ENCODE results near the gene TFF3.

Gene TFF3

DNA sequence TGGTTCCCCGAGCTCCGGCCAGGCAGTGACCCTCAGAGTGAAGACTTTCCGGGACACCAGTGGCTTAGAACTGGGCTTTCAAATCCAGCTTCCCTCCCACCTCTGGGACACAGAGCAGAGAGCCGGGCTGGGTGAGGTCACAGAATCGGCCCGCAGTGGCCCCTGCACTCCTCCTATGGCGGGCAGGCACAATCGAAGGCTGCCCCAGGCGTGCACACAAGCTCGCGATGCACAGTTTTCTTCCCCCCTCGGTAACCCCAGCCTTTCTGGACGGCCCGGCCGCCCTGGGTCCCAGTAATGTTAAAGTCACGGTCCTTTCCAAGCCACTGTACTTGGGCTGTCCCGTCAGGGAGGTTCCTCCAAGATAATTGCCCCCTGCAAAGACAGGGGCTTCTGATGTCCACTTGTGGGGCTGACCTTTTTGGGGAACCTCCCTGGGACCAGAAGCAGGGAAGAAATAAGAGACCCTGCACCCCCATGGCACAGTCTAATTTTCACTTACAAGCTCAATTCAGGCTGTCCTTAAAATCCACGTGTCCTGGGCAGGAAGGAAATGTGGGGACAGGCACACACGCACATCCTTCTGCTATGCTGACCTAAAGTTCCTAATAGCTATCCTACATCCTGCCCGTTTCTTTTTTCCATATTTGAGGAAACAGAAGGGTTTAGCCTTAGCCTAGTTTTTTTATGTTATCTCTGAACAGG, 13.7 kb downstream of the TFF3 start:
- Histone ChIP-seq H3K36me3 (ENCODE audit: insufficient read depth, insufficient read length, low read length) (no peaks in the 10 kb centered on the region), H3K4me3 (ENCODE audit: insufficient read length, low read depth) (no peak overlapping the region), H3K9ac (ENCODE audit: insufficient read length, low read depth) (no peak overlapping the region), H3K4me1 (ENCODE audit: insufficient read depth, insufficient read length) (peaks cover 8% of the 10 kb centered on the region), H3K9me3 (ENCODE audit: insufficient read depth, low read length) (no peaks in the 10 kb centered on the region), H3K27me3 (ENCODE audit: insufficient read depth, insufficient read length) (no peaks in the 10 kb centered on the region)
- TF ChIP-seq YY1 (IDR thresholded peaks at IDR 0.05; ENCODE audit: insufficient read depth, insufficient read length) (no peak), SUZ12 (IDR thresholded peaks at IDR 0.05; ENCODE audit: extremely low read depth, insufficient read depth, insufficient read length) (no peak), ZNF274 (IDR thresholded peaks at IDR 0.05; ENCODE audit: low read depth, low read length) (no peak)
- DNase-seq (ENCODE audit: low read depth, low spot score): no peak

DNA sequence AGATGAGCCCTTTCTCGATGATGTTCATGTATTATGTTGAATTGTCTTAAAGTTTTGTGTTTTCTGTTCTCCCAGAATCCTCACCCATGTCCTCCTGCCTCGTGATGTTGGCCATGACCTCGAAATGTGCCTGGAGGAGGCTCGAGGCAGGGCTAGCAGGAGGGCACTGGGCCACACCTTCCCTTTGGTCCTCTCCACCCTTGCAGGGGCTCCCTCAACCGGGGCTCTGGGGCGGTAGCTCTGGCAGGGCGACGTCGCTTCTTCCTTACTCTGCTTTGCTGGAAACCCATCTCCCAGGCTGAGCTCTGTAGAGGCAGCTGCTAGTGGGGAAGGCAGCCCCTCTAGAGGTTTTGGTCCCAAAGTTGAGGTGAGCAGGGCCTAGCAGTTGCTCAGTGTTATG, 14.3 kb downstream of the TFF3 start:
- no peaks in the 10 kb centered on the region for H3K9me3 ChIP-seq (ENCODE audit: insufficient read depth, low read length)
- no peak for DNase-seq (ENCODE audit: low read depth, low spot score)
- no peak overlapping the region for H3K9ac ChIP-seq (ENCODE audit: insufficient read length, low read depth)
- H3K4me3 ChIP-seq (ENCODE audit: insufficient read length, low read depth): no peak overlapping the region
- H3K36me3 ChIP-seq (ENCODE audit: insufficient read depth, insufficient read length, low read length): no peaks in the 10 kb centered on the region
- no peak for TF ChIP-seq YY1 (IDR thresholded peaks at IDR 0.05; ENCODE audit: insufficient read depth, insufficient read length)
- TF ChIP-seq ZNF274 (IDR thresholded peaks at IDR 0.05; ENCODE audit: low read depth, low read length): no peak
- no peak for TF ChIP-seq SUZ12 (IDR thresholded peaks at IDR 0.05; ENCODE audit: extremely low read depth, insufficient read depth, insufficient read length)
- H3K4me1 ChIP-seq (ENCODE audit: insufficient read depth, insufficient read length): peaks cover 8% of the 10 kb centered on the region
- H3K27me3 ChIP-seq (ENCODE audit: insufficient read depth, insufficient read length): no peaks in the 10 kb centered on the region

DNA sequence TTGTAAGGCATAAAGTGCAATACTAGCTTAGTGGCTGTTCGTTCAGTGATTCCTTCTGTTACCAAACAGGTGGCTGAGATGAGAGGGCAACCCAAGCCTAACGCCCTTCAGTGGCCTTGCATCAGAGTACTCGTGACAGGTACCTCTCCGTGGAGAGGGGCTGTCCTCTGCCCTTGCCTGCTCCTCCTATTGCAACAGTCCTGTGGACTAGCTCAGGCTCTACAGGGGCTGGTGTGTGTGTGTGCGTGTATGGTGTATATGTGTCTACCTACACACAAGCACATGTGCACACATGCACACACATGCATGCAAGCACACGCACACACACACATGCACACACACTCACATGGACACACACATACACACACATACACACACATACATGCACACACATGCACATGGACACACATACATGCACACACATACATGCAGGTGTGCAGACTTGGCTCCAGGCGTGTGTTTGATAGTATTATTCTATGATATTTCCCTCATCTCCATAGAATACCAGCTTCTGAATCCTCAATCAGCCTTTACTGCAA, 15.1 kb downstream of the TFF3 start:
- Histone ChIP-seq H3K27me3 (ENCODE audit: insufficient read depth, insufficient read length) (no peaks in the 10 kb centered on the region), H3K9me3 (ENCODE audit: insufficient read depth, low read length) (no peaks in the 10 kb centered on the region), H3K4me3 (ENCODE audit: insufficient read length, low read depth) (no peak overlapping the region), H3K9ac (ENCODE audit: insufficient read length, low read depth) (no peak overlapping the region), H3K4me1 (ENCODE audit: insufficient read depth, insufficient read length) (peaks cover 8% of the 10 kb centered on the region), H3K36me3 (ENCODE audit: insufficient read depth, insufficient read length, low read length) (no peaks in the 10 kb centered on the region)
- no peak for DNase-seq (ENCODE audit: low read depth, low spot score)
- TF ChIP-seq YY1 (IDR thresholded peaks at IDR 0.05; ENCODE audit: insufficient read depth, insufficient read length) (no peak), SUZ12 (IDR thresholded peaks at IDR 0.05; ENCODE audit: extremely low read depth, insufficient read depth, insufficient read length) (no peak)

DNA sequence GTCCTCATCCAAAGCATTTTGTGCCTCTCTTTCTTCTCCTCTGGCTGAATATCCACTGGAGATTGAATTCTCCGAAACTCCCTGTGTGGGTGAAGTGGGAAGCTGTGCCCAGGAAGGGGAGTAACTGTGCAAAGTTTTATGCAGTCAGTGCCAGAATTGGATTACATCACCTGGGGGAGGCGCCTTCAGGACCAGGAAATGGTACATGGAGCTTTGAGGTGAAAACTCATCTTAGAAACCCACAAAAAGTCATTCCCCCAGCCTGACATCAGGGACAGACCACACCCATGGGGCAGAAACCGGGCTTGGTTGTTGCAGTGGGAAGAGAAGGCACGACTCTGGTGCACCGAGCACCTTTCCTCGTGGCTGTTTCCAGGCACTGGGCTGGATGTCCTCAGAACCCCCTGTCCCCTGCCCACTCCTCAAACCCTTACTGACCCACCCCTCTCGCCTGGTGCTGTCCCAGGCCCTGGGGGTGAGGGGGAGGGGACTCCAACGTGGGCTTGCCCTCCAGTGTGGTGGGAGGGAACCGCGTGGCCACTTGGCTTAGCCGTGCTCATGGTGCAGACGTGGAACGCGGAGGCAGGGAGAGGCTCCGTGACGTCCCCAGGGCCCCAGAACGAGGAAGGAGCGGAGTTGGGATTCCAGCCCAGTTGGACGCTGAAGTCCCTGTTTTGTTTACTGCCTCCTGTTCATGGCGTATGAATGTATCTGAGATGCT, 15.7 kb downstream of the TFF3 start:
- H3K4me3 ChIP-seq (ENCODE audit: insufficient read length, low read depth): no peak overlapping the region
- H3K9ac ChIP-seq (ENCODE audit: insufficient read length, low read depth): no peak overlapping the region
- DNase-seq (ENCODE audit: low read depth, low spot score): no peak
- H3K9me3 ChIP-seq (ENCODE audit: insufficient read depth, low read length): no peaks in the 10 kb centered on the region
- H3K4me1 ChIP-seq (ENCODE audit: insufficient read depth, insufficient read length): peaks cover 8% of the 10 kb centered on the region
- TF ChIP-seq YY1 (IDR thresholded peaks at IDR 0.05; ENCODE audit: insufficient read depth, insufficient read length): no peak
- no peak for TF ChIP-seq SUZ12 (IDR thresholded peaks at IDR 0.05; ENCODE audit: extremely low read depth, insufficient read depth, insufficient read length)
- no peak for TF ChIP-seq ZNF274 (IDR thresholded peaks at IDR 0.05; ENCODE audit: low read depth, low read length)
- no peaks in the 10 kb centered on the region for H3K27me3 ChIP-seq (ENCODE audit: insufficient read depth, insufficient read length)
- H3K36me3 ChIP-seq (ENCODE audit: insufficient read depth, insufficient read length, low read length): no peaks in the 10 kb centered on the region

DNA sequence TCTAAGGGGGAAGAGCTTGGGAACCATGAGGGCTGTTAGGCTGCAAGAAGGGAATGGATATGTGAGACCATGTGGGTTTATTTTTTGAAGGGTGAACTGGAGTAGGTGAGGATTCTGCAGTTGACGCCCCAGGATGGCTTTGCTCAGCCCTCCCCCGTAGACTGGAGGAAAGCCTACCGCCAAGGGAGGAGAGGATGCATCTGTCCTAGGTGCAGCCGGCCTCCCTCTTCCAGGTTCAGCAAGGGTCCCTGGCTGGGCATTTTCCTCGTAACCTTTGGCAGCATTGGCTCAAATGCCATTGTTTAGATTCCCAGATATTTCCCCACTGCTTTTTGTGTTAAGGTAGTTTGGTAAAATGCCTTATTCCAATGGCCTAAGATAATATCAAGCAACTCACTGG, 16.6 kb downstream of the TFF3 start:
- DNase-seq (ENCODE audit: low read depth, low spot score): no peak
- no peaks in the 10 kb centered on the region for H3K36me3 ChIP-seq (ENCODE audit: insufficient read depth, insufficient read length, low read length)
- H3K4me3 ChIP-seq (ENCODE audit: insufficient read length, low read depth): no peak overlapping the region
- no peaks in the 10 kb centered on the region for H3K27me3 ChIP-seq (ENCODE audit: insufficient read depth, insufficient read length)
- TF ChIP-seq YY1 (IDR thresholded peaks at IDR 0.05; ENCODE audit: insufficient read depth, insufficient read length) (no peak), ZNF274 (IDR thresholded peaks at IDR 0.05; ENCODE audit: low read depth, low read length) (no peak), SUZ12 (IDR thresholded peaks at IDR 0.05; ENCODE audit: extremely low read depth, insufficient read depth, insufficient read length) (no peak)
- no peak overlapping the region for H3K9ac ChIP-seq (ENCODE audit: insufficient read length, low read depth)
- H3K9me3 ChIP-seq (ENCODE audit: insufficient read depth, low read length): no peaks in the 10 kb centered on the region
- peaks cover 8% of the 10 kb centered on the region for H3K4me1 ChIP-seq (ENCODE audit: insufficient read depth, insufficient read length)

DNA sequence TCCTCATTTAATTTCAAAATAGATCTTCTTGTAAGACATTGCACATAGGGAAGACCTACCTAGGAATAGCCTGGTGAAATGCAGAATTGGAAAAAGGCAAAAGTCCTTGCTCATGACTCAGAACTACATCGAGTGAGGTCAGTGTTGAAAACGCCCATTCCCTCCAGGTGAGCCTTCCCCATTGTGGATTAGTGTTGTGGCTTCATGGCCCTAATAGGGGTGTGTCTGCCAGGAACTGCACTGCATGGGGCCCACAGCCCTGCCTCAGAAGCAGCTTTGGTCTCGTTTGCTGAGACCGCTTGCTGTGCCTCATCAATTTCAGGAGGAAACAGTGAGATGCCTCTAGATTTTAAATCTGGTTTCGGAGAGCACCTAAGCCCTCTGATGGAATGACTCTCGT, 17.0 kb downstream of the TFF3 start:
- Histone ChIP-seq H3K27me3 (ENCODE audit: insufficient read depth, insufficient read length) (no peaks in the 10 kb centered on the region), H3K4me3 (ENCODE audit: insufficient read length, low read depth) (no peak overlapping the region), H3K9ac (ENCODE audit: insufficient read length, low read depth) (no peak overlapping the region), H3K9me3 (ENCODE audit: insufficient read depth, low read length) (no peaks in the 10 kb centered on the region), H3K4me1 (ENCODE audit: insufficient read depth, insufficient read length) (peaks cover 8% of the 10 kb centered on the region), H3K36me3 (ENCODE audit: insufficient read depth, insufficient read length, low read length) (no peaks in the 10 kb centered on the region)
- no peak for DNase-seq (ENCODE audit: low read depth, low spot score)
- TF ChIP-seq ZNF274 (IDR thresholded peaks at IDR 0.05; ENCODE audit: low read depth, low read length) (no peak), YY1 (IDR thresholded peaks at IDR 0.05; ENCODE audit: insufficient read depth, insufficient read length) (no peak), SUZ12 (IDR thresholded peaks at IDR 0.05; ENCODE audit: extremely low read depth, insufficient read depth, insufficient read length) (no peak)

DNA sequence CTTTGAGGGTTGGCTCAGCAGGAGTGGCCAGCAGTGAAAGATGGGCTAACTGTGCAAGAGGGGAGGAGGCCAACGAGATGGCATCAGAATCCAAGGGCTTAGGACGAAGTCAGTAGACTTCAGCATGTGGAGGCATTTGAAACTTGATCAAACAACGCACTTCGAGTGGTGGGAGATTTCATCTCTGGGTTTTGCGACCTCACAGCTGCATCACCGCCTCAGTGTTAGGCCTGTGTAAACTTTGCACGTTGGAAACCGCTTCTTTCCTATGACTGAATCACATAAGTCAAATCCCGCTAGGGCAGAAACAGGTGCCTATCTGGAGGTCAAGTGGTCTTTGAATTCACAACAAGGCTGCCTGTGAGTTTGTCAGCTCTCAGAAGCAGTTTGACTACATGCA, 17.8 kb downstream of the TFF3 start:
- Histone ChIP-seq H3K27me3 (ENCODE audit: insufficient read depth, insufficient read length) (no peaks in the 10 kb centered on the region), H3K9me3 (ENCODE audit: insufficient read depth, low read length) (no peaks in the 10 kb centered on the region), H3K4me3 (ENCODE audit: insufficient read length, low read depth) (no peak overlapping the region), H3K36me3 (ENCODE audit: insufficient read depth, insufficient read length, low read length) (no peaks in the 10 kb centered on the region), H3K9ac (ENCODE audit: insufficient read length, low read depth) (no peak overlapping the region), H3K4me1 (ENCODE audit: insufficient read depth, insufficient read length) (peaks cover 8% of the 10 kb centered on the region)
- DNase-seq (ENCODE audit: low read depth, low spot score): no peak
- TF ChIP-seq SUZ12 (IDR thresholded peaks at IDR 0.05; ENCODE audit: extremely low read depth, insufficient read depth, insufficient read length) (no peak), ZNF274 (IDR thresholded peaks at IDR 0.05; ENCODE audit: low read depth, low read length) (no peak), YY1 (IDR thresholded peaks at IDR 0.05; ENCODE audit: insufficient read depth, insufficient read length) (no peak)

All from NT2/D1 (cell line).